ENCODE measurements around the gene CD1B.
"Not testable (repeated sequence)": the region's sequence is repeated elsewhere in the genome, so short reads cannot be mapped to it uniquely, and the experiment has no call there.

The CD1B gene

DNA sequence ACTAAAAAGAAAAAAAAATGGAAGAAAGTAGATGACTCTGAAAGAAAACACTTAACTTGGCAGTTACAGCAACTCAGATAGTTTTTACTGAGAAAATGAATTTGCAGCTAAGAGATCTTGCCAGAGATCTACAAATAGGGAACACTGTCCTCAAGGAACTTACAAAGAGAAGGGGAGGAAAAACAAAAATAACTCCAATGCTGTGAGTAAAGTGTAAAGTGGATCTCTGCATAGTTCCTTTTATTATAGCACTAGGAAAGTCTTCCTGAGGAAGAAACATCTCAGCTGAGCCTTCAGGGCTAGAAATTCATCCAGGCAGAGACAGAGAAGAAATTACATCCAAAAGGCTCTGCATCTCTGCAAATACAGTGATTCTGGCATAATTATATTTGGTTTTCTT lies 3.9 kb downstream of the CD1B start:
- DNase-seq = no peak

DNA sequence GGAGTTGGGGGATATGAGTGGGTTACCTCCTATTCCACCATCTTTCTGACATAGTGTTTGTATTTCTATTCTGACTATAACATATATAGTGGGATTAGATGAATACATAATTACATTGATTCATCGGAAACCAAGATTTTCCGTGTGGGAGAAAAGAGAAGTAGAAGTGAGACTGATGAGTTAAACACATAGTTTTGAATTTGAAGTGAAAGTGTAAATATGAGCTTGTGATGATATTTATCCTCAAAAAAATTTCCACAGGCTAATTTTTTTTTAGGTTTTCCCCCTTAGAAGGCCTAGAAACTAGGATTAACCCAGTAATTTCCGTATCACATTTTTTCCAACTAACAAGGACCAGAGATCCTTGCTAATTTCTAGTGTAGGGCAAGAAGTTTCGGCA lies 6.9 kb downstream of the CD1B start:
- DNase-seq = no peak

DNA sequence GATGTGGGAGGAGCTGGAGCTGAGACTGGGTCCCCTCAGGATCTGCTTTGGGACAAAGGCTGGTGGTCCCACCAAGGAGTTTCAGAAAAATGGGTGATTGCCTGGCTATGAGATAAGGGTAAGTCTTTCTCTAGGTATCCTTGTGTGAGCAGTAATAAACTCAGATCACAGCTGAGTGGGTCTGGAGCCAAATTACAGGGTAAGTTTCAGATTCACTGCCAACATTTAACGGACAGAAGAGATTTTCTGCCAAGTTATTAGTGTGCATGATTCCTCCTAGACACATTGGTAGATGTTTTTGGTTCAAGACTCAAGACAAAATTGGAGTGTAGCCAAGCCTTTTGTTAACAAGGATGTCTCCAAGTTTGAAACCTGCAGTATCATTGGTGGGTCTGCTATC lies 7.5 kb downstream of the CD1B start:
- no peak for DNase-seq

GRCh38 chr1:158311066-158311465 lies 20.3 kb downstream of the CD1B start:
- DNase-seq = no peak

GRCh38 chr1:158310623-158311022 lies 20.7 kb downstream of the CD1B start:
- DNase-seq = no peak

DNA sequence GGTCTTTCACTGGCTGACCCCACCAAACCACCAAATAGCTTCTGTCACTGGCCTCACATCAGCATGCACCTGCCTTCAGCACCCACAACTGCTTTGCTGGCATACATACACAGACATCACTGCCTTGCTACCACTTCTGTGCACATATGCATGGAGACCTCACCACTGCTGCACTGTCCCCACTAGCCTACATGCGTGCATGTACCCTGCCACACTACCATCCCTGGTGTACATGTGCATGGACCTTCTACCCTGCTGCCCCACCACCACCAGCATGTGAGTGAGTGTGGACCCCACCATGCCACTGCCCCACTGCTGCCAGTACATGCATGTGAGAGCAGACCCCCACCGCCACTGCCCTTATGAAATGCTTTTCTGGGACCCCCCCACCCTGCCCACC lies 35.5 kb downstream of the CD1B start:
- no peak for DNase-seq

- DNase-seq = no peak
Observed at GRCh38 chr1:158290321-158290844, 40.9 kb downstream of the CD1B start.

DNA sequence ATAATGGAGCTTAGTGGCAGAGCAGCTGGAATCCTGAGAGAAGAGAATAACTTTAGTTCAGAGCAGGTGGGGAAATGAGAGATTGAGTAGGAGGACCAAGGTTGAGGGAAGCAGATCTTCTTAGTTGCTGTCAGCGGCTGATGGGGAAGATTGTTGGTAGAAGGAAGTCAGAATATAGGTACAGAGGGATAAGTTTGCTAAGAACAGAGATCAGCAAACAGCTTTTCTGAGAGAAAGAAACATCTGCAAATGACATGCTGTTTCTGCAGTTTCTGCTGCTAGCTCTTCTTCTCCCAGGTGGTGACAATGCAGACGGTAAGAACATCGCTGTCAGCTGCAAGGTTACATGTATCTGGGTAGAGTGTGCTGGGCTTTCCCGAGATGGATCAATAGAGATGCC lies 41.5 kb downstream of the CD1B start, which contains the start of gene CD1C:
Gene CD1C (plus strand): TSS at position 113 of the 400 bp plus-strand sequence. CDS start 142 bp downstream, at position 255.
- DNase-seq = no peak

DNA sequence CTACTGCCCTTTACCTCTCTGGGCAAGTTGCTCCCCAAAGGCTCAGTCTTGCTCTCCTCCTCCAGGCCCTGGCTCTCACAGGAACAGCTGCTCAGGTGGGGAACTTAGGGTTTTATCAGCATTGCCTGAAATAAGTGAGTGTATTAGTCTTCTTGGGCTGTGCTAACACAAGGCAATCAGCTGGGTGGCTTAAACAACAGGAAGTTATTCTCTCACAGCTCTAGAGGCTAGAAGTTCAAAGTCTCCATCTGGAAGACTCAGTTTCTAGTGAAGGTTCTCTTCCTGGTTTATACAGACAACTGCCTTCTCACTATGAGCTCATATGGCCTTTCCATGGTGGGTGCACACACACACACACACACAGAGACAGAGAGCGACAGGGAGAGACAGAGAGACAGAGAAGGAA lies 44.4 kb downstream of the CD1B start:
- DNase-seq = no peak

- no peak for DNase-seq
Observed at GRCh38 chr1:158286487-158286886, 44.8 kb downstream of the CD1B start.

DNA sequence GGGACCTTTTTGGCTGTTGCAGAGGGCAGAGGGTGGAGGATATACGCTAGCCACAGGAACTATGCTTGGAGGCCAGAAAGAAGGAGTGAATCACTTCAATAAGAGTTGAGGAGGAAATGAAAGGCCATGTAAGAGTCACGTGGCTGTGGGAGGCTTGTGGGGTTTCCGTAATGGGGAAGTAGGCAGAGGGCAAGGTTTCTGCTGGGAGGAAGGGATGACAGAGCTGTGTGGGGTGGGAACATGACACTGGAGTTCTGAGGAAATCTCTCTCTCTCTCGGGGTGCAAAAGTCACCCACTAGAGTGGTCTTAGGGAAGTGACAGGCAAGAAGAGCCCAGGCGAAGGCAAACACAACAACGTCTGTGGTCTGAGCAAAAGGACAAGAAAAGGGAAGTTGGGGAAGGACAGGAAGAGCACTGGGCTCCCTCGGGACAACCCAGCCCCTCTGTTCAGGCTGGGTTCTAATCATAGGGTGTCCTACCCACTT lies 45.5 kb downstream of the CD1B start:
- no peak for DNase-seq

DNA sequence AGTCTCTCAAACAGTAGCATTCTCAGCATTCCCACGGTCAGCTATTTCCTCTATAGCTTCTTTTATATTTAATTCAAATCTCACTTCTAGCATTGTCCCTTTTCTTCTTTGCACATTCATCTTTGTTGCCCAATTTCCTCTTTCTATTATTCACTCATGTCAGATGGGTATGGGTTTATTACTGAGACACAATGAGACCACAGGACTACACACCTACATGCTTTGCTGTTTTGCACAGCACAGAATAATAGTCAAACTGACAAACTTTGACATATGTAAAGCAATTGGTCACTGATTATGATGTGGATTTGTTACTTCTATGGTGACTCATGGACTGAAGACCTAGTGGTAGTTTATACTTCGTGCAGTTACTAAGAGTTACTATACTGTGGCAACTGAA lies 47.4 kb downstream of the CD1B start:
- no peak for DNase-seq

- DNase-seq = not testable (repeated sequence)
Observed at GRCh38 chr1:158282421-158282820, 48.9 kb downstream of the CD1B start.
